Right lobe of liver (tissue), 4 donors: ENCODE results near the gene TSPAN18.

Source experiments
- POLR2A ChIP-seq: fragments of 450-650 bp; IDR thresholded peaks from one replicate; pipeline ENCODE4 v1.6.1; 2017; ENCODE audit warnings: antibody characterized with exemption, mild to moderate bottlenecking
- TF ChIP-seq, protein P1 (sequence below), 4 donors: fragments of 200-600 bp in 3 of 4; fragments of 450-650 bp in 1 of 4; IDR thresholded peaks; one replicate each; pipeline versions ENCODE4 v1.5.1 to v1.8.0; 2016 to 2022; ENCODE audit warnings: antibody characterized with exemption in 4 of 4, mild to moderate bottlenecking in 2 of 4
- donor health status: DM: no; HTN: no; CAD: no.
- donor health status: DM: no; HTN: no; CAD: no.
- donor health status: DM: no; HTN: yes; CAD: no.

DNA sequence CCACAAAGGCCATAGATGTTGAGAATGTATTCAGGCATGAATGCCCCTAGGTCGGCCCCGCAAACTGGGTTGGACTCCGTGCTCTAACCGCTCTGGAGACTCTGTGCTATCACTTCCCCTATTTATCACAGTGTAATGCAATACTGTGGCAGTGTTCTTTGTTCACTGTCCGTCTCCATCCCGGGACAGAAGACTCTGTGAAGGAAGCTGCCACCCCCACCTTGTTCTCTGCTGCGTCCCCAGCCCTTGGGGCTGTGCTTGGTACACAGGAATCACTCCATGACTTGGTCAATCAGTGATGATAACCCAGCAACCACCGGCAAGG, 57.6 kb downstream of the TSPAN18 start:
- TF ChIP-seq, protein P1, sequence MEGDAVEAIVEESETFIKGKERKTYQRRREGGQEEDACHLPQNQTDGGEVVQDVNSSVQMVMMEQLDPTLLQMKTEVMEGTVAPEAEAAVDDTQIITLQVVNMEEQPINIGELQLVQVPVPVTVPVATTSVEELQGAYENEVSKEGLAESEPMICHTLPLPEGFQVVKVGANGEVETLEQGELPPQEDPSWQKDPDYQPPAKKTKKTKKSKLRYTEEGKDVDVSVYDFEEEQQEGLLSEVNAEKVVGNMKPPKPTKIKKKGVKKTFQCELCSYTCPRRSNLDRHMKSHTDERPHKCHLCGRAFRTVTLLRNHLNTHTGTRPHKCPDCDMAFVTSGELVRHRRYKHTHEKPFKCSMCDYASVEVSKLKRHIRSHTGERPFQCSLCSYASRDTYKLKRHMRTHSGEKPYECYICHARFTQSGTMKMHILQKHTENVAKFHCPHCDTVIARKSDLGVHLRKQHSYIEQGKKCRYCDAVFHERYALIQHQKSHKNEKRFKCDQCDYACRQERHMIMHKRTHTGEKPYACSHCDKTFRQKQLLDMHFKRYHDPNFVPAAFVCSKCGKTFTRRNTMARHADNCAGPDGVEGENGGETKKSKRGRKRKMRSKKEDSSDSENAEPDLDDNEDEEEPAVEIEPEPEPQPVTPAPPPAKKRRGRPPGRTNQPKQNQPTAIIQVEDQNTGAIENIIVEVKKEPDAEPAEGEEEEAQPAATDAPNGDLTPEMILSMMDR (IDR thresholded peaks at IDR 0.05) = no peak
- no peak for TF ChIP-seq POLR2A
